AG10803 (cell line): ENCODE measurements around the gene SNAI3.

ENCODE experiments used
- DNase-seq: peaks from one replicate; pipeline ENCODE4 v3.0.0; 2010; ENCODE audit warnings: low read depth
- H3K4me3 ChIP-seq: 2 replicates; pipeline ENCODE4 v1.5.1; 2011; ENCODE audit warnings: mild to moderate bottlenecking, low read length, control low read depth
- TF ChIP-seq, protein P1 (sequence below): conservative IDR thresholded peaks from 2 replicates; pipeline ENCODE4 v1.5.1; 2011; ENCODE audit warnings: mild to moderate bottlenecking, low read length, control low read depth, inconsistent platforms

Gene SNAI3

DNA sequence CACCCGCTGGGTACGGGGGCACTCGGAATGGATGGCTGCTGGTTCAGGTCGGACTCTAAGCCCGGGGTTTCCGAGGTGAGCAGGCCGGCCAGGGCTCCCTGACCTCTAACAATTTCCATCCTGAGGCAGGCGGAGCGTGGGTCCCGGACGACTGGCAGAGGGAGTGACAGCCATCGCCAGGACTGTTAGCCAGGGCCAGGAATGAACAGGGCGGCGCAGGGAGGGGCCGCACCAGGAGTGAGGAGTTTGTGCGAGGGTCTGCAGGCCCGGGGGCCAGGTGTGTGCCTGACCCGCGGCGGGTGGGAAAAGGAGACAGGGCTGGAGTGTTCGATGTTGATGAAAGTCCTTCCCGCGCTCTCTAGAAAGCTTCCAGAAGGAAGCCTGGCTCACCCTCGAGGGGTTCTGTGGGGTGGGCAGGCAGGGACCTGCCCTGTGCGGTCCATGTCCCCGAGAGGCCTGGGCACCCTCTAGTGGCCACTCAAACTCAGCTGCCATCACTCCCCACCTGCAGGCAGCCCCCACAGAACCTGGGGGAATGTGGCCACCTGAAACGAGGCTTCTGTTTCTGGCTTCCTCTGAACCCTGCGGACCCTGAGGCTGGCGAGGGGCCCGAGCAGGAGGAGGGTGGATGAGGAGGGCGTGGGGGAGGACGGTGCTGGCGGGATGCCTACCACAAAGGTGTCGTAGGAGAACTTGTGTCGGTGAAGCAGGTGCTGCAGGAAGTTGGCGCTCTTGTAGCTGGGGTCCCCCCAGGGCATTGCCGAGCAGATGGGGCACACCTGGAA is 11.7 kb upstream of the SNAI3 start:
- no peak overlapping the region for H3K4me3 ChIP-seq
- DNase-seq: no peak
- TF ChIP-seq, protein P1, sequence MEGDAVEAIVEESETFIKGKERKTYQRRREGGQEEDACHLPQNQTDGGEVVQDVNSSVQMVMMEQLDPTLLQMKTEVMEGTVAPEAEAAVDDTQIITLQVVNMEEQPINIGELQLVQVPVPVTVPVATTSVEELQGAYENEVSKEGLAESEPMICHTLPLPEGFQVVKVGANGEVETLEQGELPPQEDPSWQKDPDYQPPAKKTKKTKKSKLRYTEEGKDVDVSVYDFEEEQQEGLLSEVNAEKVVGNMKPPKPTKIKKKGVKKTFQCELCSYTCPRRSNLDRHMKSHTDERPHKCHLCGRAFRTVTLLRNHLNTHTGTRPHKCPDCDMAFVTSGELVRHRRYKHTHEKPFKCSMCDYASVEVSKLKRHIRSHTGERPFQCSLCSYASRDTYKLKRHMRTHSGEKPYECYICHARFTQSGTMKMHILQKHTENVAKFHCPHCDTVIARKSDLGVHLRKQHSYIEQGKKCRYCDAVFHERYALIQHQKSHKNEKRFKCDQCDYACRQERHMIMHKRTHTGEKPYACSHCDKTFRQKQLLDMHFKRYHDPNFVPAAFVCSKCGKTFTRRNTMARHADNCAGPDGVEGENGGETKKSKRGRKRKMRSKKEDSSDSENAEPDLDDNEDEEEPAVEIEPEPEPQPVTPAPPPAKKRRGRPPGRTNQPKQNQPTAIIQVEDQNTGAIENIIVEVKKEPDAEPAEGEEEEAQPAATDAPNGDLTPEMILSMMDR: no peak

DNA sequence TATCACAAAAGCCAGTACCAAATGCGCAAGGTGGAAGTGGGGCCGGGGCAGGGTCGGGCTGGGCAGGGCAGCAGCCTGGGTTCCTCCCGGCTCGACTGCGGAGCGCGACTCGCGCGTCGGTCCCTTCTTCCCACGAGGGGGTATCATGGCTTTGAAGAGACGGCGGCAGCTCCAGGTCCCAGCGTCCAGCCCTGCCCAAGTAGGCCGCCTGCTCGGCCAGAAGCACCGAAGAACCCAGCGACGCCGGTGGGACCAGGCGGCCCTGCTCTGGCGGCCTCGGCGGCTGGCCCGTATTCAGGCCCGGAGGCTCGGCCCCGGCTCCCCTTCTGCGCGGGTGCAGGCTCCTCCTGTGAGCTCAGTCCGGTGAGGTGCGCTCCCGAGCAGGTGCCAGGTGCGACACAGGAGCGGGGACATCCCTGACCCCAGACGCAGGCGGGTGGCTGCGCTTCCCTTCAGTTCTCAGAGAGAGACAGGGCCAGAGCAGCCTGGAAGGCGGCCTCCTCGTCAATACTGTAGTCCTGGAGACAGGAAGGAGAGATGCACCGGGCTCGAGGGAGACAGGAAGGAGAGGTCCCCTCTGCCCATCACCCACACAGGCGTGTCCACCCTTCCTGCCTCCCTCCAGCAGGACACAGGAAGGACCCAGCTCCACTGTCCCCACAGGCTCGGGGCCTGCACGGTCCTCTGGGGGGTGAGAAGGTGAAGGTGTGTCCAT is 11.0 kb upstream of the SNAI3 start:
- TF ChIP-seq, protein P1: no peak
- H3K4me3 ChIP-seq: no peak overlapping the region
- no peak for DNase-seq

DNA sequence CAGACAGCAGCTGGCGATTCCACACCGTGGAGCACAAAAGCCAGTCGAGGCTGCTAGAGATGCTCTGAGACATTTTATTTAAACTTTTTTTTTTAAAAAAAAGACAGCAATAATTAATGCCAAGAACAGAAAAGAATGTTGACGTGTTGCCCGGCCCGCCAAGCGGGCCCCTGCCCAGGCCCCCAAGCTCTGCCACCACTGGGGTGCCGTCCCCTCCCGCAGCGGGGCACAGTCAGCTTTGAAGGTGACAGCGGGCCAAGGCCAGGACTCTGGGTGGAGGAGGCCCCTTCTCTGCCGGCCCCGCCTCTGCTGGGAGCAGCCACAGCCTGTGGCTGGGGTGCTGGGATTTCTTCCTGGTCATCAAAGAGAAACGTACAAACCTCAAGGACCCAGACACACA is 10.1 kb upstream of the SNAI3 start:
- no peak for DNase-seq
- TF ChIP-seq, protein P1: no peak
- no peak overlapping the region for H3K4me3 ChIP-seq

DNA sequence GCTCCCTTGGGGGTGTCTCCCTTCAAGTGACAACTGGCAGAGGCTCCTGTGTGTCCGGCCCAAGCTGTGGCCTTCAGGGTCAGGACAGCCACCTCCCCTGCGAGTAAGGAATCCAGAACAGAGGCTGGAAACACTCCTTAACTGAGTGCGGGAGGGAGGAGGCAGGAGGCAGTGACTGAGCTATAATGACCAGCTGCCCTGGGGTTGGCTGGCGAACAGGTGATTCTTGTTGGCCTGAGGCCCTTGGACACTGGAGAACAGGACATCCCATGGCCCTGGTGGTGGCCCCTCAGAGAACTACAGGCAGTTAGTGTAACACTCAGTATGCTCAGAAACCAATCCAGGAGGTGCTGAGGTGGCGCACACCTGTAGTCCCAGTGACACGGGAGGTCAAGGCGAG is 9.4 kb upstream of the SNAI3 start:
- DNase-seq: no peak
- TF ChIP-seq, protein P1: no peak
- no peak overlapping the region for H3K4me3 ChIP-seq

DNA sequence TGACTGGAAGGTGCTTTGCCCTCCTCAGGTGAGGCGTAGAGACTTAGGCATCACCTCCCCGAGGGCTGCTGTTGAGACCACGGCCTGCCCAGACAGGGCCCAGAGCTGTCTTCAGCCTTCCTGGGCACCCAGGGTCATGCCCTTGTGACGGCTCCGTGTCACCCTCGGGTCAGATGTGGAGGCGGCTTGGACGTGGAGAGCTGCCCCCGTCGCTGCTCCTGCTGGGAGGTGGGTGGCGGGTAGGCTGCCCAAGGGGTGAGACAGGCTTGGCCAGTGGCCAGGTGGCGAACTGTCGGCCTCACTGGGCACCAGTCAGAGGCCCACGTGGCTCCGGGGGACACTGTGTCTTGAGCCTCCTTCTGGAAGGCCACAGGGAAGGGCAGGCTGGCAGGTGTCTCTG is 8.9 kb upstream of the SNAI3 start:
- no peak for DNase-seq
- no peak overlapping the region for H3K4me3 ChIP-seq
- TF ChIP-seq, protein P1: no peak

DNA sequence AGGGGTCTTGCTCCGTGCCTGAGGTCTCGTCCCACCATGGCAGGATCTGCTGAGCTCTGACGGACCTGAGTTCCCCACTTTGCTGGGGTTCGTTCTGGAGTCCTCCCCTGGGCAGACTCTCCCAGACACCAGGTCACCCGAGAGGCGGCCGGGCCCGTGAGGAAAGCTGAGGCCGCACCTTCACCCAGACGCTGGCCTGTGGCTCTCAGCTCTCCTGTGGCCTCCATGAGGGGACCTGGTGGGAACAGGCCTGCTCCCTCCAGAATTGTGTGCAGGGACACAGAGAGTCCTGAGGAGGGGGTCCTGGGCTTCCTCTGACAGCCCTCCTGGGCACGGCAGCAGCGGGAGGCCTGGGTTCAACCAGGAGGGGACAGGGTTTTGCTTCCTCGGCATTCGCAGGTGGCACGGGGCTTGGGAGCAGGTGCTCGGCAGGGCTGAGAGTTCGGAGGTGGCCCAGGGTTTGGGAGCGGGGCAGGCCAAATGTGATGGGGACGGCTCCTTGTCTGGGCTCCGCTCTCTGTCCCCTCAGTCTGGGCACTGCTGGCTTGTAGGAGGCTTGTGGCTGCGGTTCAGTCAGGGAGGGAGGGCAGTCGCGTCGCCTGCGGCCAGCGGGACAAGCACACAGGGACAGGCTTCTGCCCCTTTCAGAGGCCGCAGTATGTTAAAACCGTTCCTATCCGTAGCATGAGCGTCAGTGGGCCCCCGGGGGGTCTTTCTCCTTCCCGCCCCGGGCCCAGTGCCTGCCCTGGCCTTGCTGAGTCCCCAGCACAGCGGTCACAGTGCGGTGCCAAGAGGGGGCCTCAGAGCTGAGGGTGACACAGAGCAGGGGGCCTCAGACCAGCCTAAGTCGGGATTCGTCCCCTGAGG is 8.1 kb upstream of the SNAI3 start:
- TF ChIP-seq, protein P1: no peak
- no peak for DNase-seq
- H3K4me3 ChIP-seq: no peak overlapping the region
